Neural progenitor cell (in vitro differentiated cells): ENCODE measurements around the gene IL27RA.

Source experiments
- CTCF ChIP-seq: fragments of 200-600 bp; sonication (generic); IDR thresholded peaks from 2 replicates; pipeline ENCODE4 v1.5.1; 2017; ENCODE audit warnings: antibody characterized with exemption, mild to moderate bottlenecking
- EZH2 ChIP-seq: fragments of 200-600 bp; sonication (generic); IDR thresholded peaks from 2 replicates; pipeline ENCODE4 v1.6.1; 2017; ENCODE audit warnings: antibody characterized with exemption, mild to moderate bottlenecking, moderate library complexity
- EZH2phosphoT487 ChIP-seq: fragments of 200-600 bp; sonication (generic); IDR thresholded peaks from 2 replicates; pipeline ENCODE4 v1.6.1; 2017; ENCODE audit warnings: antibody characterized with exemption

- TF ChIP-seq CTCF (no peak), EZH2phosphoT487 (no peak), EZH2 (no peak)
Measured at GRCh38 chr19:14050512-14050911, 18.9 kb downstream of the IL27RA start.
